Mesendoderm (in vitro differentiated cells): Measurements from ENCODE around the gene RXRA.

Experiments used
- DNase-seq: peaks from one replicate; pipeline ENCODE4 v3.0.0; 2013
- H2AK5ac ChIP-seq: 2 replicates; pipeline ENCODE4 v1.6.1; 2013; ENCODE audit warnings: low read length, inconsistent platforms
- H2BK120ac ChIP-seq: 2 replicates; pipeline ENCODE4 v1.6.1; 2013; ENCODE audit warnings: low read depth, mild to moderate bottlenecking, low read length, moderate library complexity, mixed read lengths
- H2BK15ac ChIP-seq: replicated peaks from 2 replicates; pipeline ENCODE4 v1.6.1; 2013; ENCODE audit warnings: low read depth, mild to moderate bottlenecking, moderate library complexity
- H2BK5ac ChIP-seq: 2 replicates; pipeline ENCODE4 v1.6.1; 2013; ENCODE audit warnings: low read length, inconsistent platforms
- H3K18ac ChIP-seq: 2 replicates; pipeline ENCODE4 v1.6.1; 2013; ENCODE audit warnings: mild to moderate bottlenecking, low read length, mixed read lengths
- H3K23ac ChIP-seq: one replicate; pipeline ENCODE4 v1.6.1; 2013; ENCODE audit warnings: low read length
- H3K27ac ChIP-seq: 2 replicates; pipeline ENCODE4 v1.5.1; 2013; ENCODE audit warnings: low read depth, mild to moderate bottlenecking, inconsistent platforms, low read length, moderate library complexity
- H3K27me3 ChIP-seq: 2 replicates; pipeline ENCODE4 v1.6.1; 2013; ENCODE audit warnings: low read length, control low read depth, mild to moderate bottlenecking, inconsistent platforms; ENCODE audit not compliant: insufficient read depth, poor library complexity
- H3K36me3 ChIP-seq: 2 replicates; pipeline ENCODE4 v1.6.1; 2013; ENCODE audit warnings: low read length, inconsistent platforms; ENCODE audit not compliant: control insufficient read depth, insufficient read depth
- H3K4ac ChIP-seq: one replicate; pipeline ENCODE4 v1.6.1; 2013; ENCODE audit warnings: low read depth, mild to moderate bottlenecking, low read length, moderate library complexity
- H3K4me1 ChIP-seq: 2 replicates; pipeline ENCODE4 v1.6.1; 2013; ENCODE audit warnings: low read depth, low read length, inconsistent platforms; ENCODE audit not compliant: control insufficient read depth
- H3K4me2 ChIP-seq: 2 replicates; pipeline ENCODE4 v1.6.1; 2013; ENCODE audit warnings: low read length
- H3K4me3 ChIP-seq: 2 replicates; pipeline ENCODE4 v1.5.1; 2013; ENCODE audit warnings: mild to moderate bottlenecking, low read length
- H3K56ac ChIP-seq: one replicate; pipeline ENCODE4 v1.6.1; 2013; ENCODE audit warnings: low read length
- H3K79me1 ChIP-seq: 2 replicates; pipeline ENCODE4 v1.6.1; 2013; ENCODE audit warnings: low read length, inconsistent platforms
- H3K79me2 ChIP-seq: 2 replicates; pipeline ENCODE4 v1.6.1; 2013; ENCODE audit warnings: mild to moderate bottlenecking, low read length; ENCODE audit not compliant: control insufficient read depth, insufficient read depth
- H3K9ac ChIP-seq: 2 replicates; pipeline ENCODE4 v1.6.1; 2013; ENCODE audit warnings: low read length, inconsistent platforms
- H4K5ac ChIP-seq: one replicate; pipeline ENCODE4 v1.6.1; 2013; ENCODE audit warnings: low read length
- H4K8ac ChIP-seq: one replicate; pipeline ENCODE4 v1.6.1; 2013; ENCODE audit warnings: low read depth, mild to moderate bottlenecking, control low read depth, low read length, moderate library complexity
- WGBS: extraction: QIAGEN DNeasy Blood & Tissue Kit; methylation state at CpG from one replicate; pipeline ENCODE4 v1.1.7; 2013; ENCODE audit warnings: low lambda C conversion rate, missing lambda C conversion rate; ENCODE audit not compliant: insufficient coverage; ENCODE audit errors: extremely low coverage; 5-methylcytosine and 5-hydroxymethylcytosine counted together

RXRA gene

DNA sequence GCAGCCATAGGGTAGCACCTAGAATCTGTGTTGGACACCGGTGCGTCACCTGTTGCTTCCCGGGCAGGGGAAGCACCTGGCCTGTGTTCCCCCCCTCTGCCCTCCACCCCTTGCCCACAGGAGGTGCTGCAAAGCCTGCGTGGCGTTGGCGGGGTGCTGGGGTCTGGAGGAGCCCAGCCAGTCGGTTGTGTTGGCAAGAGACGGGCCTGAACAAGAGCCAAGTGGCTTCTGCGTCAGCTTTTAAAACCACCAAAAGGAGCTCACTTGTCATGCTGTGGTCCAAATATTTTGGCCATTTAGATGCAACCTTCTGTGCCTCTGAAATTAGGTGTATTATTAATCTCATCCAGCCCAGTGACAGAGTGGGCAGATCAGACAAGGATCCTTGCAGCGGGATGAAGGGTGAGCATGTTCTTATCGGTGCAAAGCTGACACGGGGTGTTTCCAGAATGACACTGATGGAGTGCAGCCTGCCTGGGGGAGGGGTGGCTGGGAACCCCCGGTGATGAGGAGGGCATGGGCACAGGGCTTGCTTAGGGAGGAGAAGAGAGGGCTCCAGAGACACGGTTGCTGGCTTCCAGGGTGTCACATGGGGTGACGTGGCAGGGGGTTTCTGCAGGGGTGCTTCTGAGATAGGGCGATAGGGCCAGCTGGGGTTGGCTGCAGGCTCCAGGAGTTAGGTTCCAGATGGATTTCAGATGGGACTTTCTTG, 9.7 kb upstream of the RXRA start:
- no peak overlapping the region for H4K5ac ChIP-seq
- no peaks in the 10 kb centered on the region for H3K27me3 ChIP-seq
- no peak overlapping the region for H4K8ac ChIP-seq
- H3K36me3 ChIP-seq = no peaks in the 10 kb centered on the region
- no peaks in the 10 kb centered on the region for H3K79me2 ChIP-seq
- no peak overlapping the region for H2BK15ac ChIP-seq
- H3K56ac ChIP-seq = no peak overlapping the region
- H2AK5ac ChIP-seq = no peak overlapping the region
- H2BK5ac ChIP-seq = no peak overlapping the region
- H3K23ac ChIP-seq = no peak overlapping the region
- H2BK120ac ChIP-seq = no peak overlapping the region
- no peak overlapping the region for H3K4ac ChIP-seq
- no peak overlapping the region for H3K18ac ChIP-seq
- H3K4me1 ChIP-seq = peaks cover 1% of the 10 kb centered on the region
- no peak overlapping the region for H3K4me3 ChIP-seq
- DNase-seq = no peak
- no peak overlapping the region for H3K27ac ChIP-seq
- no CpG with 5 or more reads among the region's 16 CpGs for WGBS
- H3K9ac ChIP-seq = no peak overlapping the region
- H3K4me2 ChIP-seq = no peak overlapping the region
- H3K79me1 ChIP-seq = no peaks in the 10 kb centered on the region

DNA sequence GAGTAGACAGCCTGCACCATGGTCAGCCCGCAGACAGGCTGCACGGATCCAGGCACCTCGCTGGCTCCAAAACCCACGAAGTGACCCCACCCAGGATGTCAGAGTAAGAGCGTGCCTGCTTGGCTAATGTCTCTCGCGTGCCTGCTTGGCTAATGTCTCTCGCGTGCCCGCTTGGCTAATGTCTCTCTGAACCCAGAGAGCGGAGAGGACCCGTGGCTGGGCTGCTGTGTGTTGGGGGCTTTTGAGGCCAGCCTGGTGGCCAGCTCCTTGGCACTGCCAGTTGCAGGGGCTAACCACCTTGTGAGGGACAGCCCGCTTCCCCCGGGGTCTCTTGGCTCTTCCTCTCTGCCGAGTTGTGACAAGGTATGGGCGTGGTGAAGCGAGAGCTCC, 8.9 kb upstream of the RXRA start:
- Histone ChIP-seq H2BK15ac (no peak overlapping the region), H2BK120ac (no peak overlapping the region), H3K4me2 (no peak overlapping the region), H3K9ac (no peak overlapping the region), H3K23ac (no peak overlapping the region), H3K4me1 (peaks cover 1% of the 10 kb centered on the region), H3K56ac (no peak overlapping the region), H3K4me3 (no peak overlapping the region), H3K79me1 (no peaks in the 10 kb centered on the region), H4K8ac (no peak overlapping the region), H3K27me3 (no peaks in the 10 kb centered on the region), H2AK5ac (no peak overlapping the region), H3K36me3 (no peaks in the 10 kb centered on the region), H2BK5ac (no peak overlapping the region), H3K4ac (no peak overlapping the region), H3K18ac (no peak overlapping the region), H4K5ac (no peak overlapping the region), H3K79me2 (no peaks in the 10 kb centered on the region), H3K27ac (no peak overlapping the region)
- DNase-seq = no peak
- no CpG with 5 or more reads among the region's 17 CpGs for WGBS

DNA sequence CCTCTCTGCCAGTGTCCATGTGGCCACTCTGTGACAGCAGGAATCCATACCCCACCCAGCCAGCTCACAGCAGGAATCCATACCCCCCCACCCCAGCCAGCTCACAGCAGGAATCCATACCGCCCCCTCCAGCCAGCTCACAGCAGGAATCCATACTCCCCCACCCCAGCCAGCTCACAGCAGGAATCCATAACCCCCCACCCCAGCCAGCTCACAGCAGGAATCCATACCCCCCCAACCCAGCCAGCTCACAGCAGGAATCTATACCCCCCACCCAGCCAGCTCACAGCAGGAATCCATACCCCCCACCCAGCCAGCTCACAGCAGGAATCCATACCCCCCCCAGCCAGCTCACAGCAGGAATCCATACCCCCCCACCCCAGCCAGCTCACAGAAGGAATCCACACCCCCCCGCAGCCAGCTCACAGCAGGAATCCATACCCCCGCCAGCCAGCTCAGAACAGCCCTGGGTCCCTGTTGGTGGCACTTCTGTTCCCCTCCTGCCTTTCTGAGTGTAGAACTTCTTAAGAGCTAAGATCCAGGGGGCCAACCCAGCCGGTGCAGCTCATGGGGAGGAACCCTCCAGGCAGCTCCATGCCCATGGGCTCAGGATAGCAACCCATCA, 8.4 kb upstream of the RXRA start:
- Histone ChIP-seq H3K36me3 (no peaks in the 10 kb centered on the region), H3K79me1 (no peaks in the 10 kb centered on the region), H3K4me1 (peaks cover 1% of the 10 kb centered on the region), H4K8ac (no peak overlapping the region), H3K27me3 (no peaks in the 10 kb centered on the region), H3K4me3 (no peak overlapping the region), H3K4ac (no peak overlapping the region), H2BK120ac (no peak overlapping the region), H4K5ac (no peak overlapping the region), H3K4me2 (no peak overlapping the region), H2AK5ac (no peak overlapping the region), H3K56ac (no peak overlapping the region), H3K27ac (no peak overlapping the region), H3K9ac (no peak overlapping the region), H3K18ac (no peak overlapping the region), H2BK15ac (no peak overlapping the region), H3K79me2 (no peaks in the 10 kb centered on the region), H3K23ac (no peak overlapping the region), H2BK5ac (no peak overlapping the region)
- no peak for DNase-seq
- no CpG with 5 or more reads among the region's 4 CpGs for WGBS

DNA sequence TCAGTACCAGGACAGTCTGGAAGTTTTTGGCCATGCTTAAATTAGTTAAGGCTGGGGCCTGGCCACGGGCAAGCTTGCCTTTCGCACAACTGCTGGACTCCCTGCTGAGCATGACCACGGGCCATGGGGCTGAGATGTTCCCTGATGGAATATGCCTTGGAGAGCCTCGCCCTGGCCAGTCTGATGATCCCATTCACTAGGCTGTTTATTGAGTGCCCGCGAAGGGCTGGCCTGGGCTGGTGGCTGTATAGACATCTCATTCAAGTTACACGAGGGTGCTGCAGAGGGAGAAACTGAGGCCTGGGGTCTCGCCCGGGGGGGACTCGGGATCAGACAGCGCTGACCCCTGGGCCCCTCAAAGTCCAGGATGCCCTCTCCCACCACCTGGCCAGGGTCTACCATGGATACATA, 7.8 kb upstream of the RXRA start:
- no peak overlapping the region for H3K4me3 ChIP-seq
- H2BK5ac ChIP-seq = no peak overlapping the region
- peaks cover 1% of the 10 kb centered on the region for H3K4me1 ChIP-seq
- no peak overlapping the region for H3K4ac ChIP-seq
- no peak overlapping the region for H3K18ac ChIP-seq
- H2BK15ac ChIP-seq = no peak overlapping the region
- no peak overlapping the region for H3K4me2 ChIP-seq
- no CpG with 5 or more reads among the region's 11 CpGs for WGBS
- H3K23ac ChIP-seq = no peak overlapping the region
- H3K9ac ChIP-seq = no peak overlapping the region
- no peak overlapping the region for H3K27ac ChIP-seq
- DNase-seq = no peak
- no peaks in the 10 kb centered on the region for H3K79me2 ChIP-seq
- H3K36me3 ChIP-seq = no peaks in the 10 kb centered on the region
- no peak overlapping the region for H2AK5ac ChIP-seq
- no peak overlapping the region for H4K8ac ChIP-seq
- no peaks in the 10 kb centered on the region for H3K79me1 ChIP-seq
- no peak overlapping the region for H3K56ac ChIP-seq
- no peak overlapping the region for H2BK120ac ChIP-seq
- no peak overlapping the region for H4K5ac ChIP-seq
- H3K27me3 ChIP-seq = no peaks in the 10 kb centered on the region

DNA sequence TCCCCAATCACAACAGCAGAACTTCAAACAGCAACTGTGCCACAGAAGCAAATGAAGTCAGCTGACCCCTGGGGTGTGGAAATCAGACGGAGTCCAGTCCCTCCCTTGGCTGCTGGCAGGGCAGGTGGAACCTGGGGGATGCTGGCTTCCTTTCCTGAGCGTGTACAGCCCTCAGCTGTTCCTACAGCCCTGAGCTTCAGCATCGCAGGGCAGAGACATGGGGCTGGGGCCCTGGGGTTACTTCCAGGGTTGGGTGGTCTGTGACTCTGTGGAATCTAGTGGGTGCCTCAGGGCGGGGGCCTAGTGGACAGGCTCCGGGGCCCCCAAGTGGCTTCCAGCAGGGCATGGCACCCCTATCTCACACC, 7.3 kb upstream of the RXRA start:
- H3K18ac ChIP-seq = no peak overlapping the region
- no peaks in the 10 kb centered on the region for H3K36me3 ChIP-seq
- no peak overlapping the region for H2AK5ac ChIP-seq
- H3K27ac ChIP-seq = no peak overlapping the region
- no peak overlapping the region for H4K5ac ChIP-seq
- no peaks in the 10 kb centered on the region for H3K79me2 ChIP-seq
- no peak overlapping the region for H2BK15ac ChIP-seq
- no peak overlapping the region for H3K4me2 ChIP-seq
- DNase-seq = no peak
- no peak overlapping the region for H3K23ac ChIP-seq
- H3K4ac ChIP-seq = no peak overlapping the region
- H3K9ac ChIP-seq = no peak overlapping the region
- WGBS = no CpG with 5 or more reads among the region's 5 CpGs
- H3K27me3 ChIP-seq = no peaks in the 10 kb centered on the region
- H3K4me3 ChIP-seq = no peak overlapping the region
- H3K79me1 ChIP-seq = no peaks in the 10 kb centered on the region
- H3K56ac ChIP-seq = no peak overlapping the region
- H2BK5ac ChIP-seq = no peak overlapping the region
- H2BK120ac ChIP-seq = no peak overlapping the region
- no peak overlapping the region for H4K8ac ChIP-seq
- peaks cover 1% of the 10 kb centered on the region for H3K4me1 ChIP-seq
